Neural cell (in vitro differentiated cells): Measurements from ENCODE around the gene PVALB. TPM values are rescaled to one million over a fixed set of nuclear protein-coding genes. Genes with fewer than 3 reads are reported as not detected.

Experiments used
- H2AFZ ChIP-seq: fragments of 200-600, 300-800 bp; sonication (generic), shearing (Covaris generic); 2 replicates; pipeline ENCODE4 v1.6.0; 2014; ENCODE audit warnings: low read depth, mild to moderate bottlenecking, antibody characterized with exemption, low read length, moderate library complexity
- H3F3A ChIP-seq: fragments of 200-600 bp; shearing (Covaris generic); 2 replicates; pipeline ENCODE4 v1.6.1; 2016; ENCODE audit warnings: mild to moderate bottlenecking, moderate library complexity, mixed read lengths, antibody characterized with exemption, low read length; ENCODE audit not compliant: insufficient read depth, poor library complexity, severe bottlenecking
- H3K27ac ChIP-seq: fragments of 200-600, 300-800 bp; sonication (generic), shearing (Covaris generic); 2 replicates; pipeline ENCODE4 v1.5.1; 2014; ENCODE audit warnings: mild to moderate bottlenecking, low read length, moderate library complexity
- H3K27me3 ChIP-seq: fragments of 300-800, 200-600 bp; sonication (generic), shearing (Covaris generic); 2 replicates; pipeline ENCODE4 v1.6.0; 2014; ENCODE audit warnings: mild to moderate bottlenecking, low read depth, low read length, moderate library complexity; ENCODE audit not compliant: insufficient read depth
- H3K36me3 ChIP-seq: fragments of 300-800, 200-600 bp; sonication (generic), shearing (Covaris generic); 2 replicates; pipeline ENCODE4 v1.5.1; 2014; ENCODE audit warnings: mild to moderate bottlenecking, antibody characterized with exemption, low read length, moderate library complexity; ENCODE audit not compliant: insufficient read depth
- H3K4me2 ChIP-seq: fragments of 300-800, 200-600 bp; sonication (generic), shearing (Covaris generic); 2 replicates; pipeline ENCODE4 v1.6.0; 2014; ENCODE audit warnings: mild to moderate bottlenecking, low read length
- H3K4me3 ChIP-seq: fragments of 300-800, 200-600 bp; sonication (generic), shearing (Covaris generic); 2 replicates; pipeline ENCODE4 v1.5.1; 2014; ENCODE audit warnings: mild to moderate bottlenecking, low read length, moderate library complexity
- H3K79me2 ChIP-seq: fragments of 200-600 bp; shearing (Covaris generic); replicated peaks from 2 replicates; pipeline ENCODE4 v1.6.0; 2014; ENCODE audit warnings: mild to moderate bottlenecking, low read length, moderate library complexity; ENCODE audit not compliant: insufficient read depth
- H3K9ac ChIP-seq: fragments of 300-800, 200-600 bp; sonication (generic), shearing (Covaris generic); 2 replicates; pipeline ENCODE4 v1.6.1; 2016; ENCODE audit warnings: mild to moderate bottlenecking, low read length, mixed read lengths
- H3K9me2 ChIP-seq: fragments of 200-600 bp; shearing (Covaris generic); 2 replicates; pipeline ENCODE4 v1.6.1; 2016; ENCODE audit warnings: mild to moderate bottlenecking, low read length, mixed read lengths; ENCODE audit not compliant: insufficient read depth
- H3K9me3 ChIP-seq: fragments of 200-600, 300-800 bp; sonication (generic), shearing (Covaris generic); 2 replicates; pipeline ENCODE4 v1.6.1; 2016; ENCODE audit warnings: mild to moderate bottlenecking, mixed run types, low read length, moderate library complexity, mixed read lengths
- H4K20me1 ChIP-seq: fragments of 200-600 bp; shearing (Covaris generic); 2 replicates; pipeline ENCODE4 v1.6.1; 2016; ENCODE audit warnings: mild to moderate bottlenecking, mixed run types; ENCODE audit not compliant: insufficient read depth
- EP300 ChIP-seq: fragments of 450-650 bp; conservative IDR thresholded peaks from 2 replicates; pipeline ENCODE4 v1.6.1; 2014; ENCODE audit warnings: antibody characterized with exemption, mild to moderate bottlenecking, moderate library complexity; ENCODE audit not compliant: poor library complexity, severe bottlenecking
- EZH2 ChIP-seq: fragments of 200-600, 300-800 bp; shearing (Covaris generic), sonication (generic); IDR thresholded peaks from 2 replicates; pipeline ENCODE4 v1.6.1; 2014; ENCODE audit warnings: antibody characterized with exemption, low read length, borderline replicate concordance, mild to moderate bottlenecking; ENCODE audit not compliant: insufficient read depth, poor library complexity, severe bottlenecking
- MXI1 ChIP-seq: fragments of 450-650 bp; conservative IDR thresholded peaks from 2 replicates; pipeline ENCODE4 v1.6.1; 2014; ENCODE audit warnings: antibody characterized with exemption, mild to moderate bottlenecking; ENCODE audit not compliant: poor library complexity, severe bottlenecking
- POLR2AphosphoS5 ChIP-seq: IDR thresholded peaks from 2 replicates; pipeline ENCODE4 v1.6.1; 2012
- RAD21 ChIP-seq: fragments of 450-650 bp; conservative IDR thresholded peaks from 2 replicates; pipeline ENCODE4 v1.6.1; 2014; ENCODE audit warnings: antibody characterized with exemption, mild to moderate bottlenecking, moderate library complexity
- SMC3 ChIP-seq: fragments of 450-650 bp; conservative IDR thresholded peaks from 2 replicates; pipeline ENCODE4 v1.6.1; 2014; ENCODE audit warnings: antibody characterized with exemption, mild to moderate bottlenecking, moderate library complexity; ENCODE audit not compliant: poor library complexity
- TAF1 ChIP-seq: IDR thresholded peaks from 2 replicates; pipeline ENCODE4 v1.6.1; 2012; ENCODE audit warnings: low read depth
- polyA plus RNA-seq: library from polyadenylated mRNA; depleted of rRNA; stranded (reverse); fragments of >200 nt; gene quantifications from 2 replicates; pipeline ENCODE4 v1.2.3, GENCODE V29; 2014
- TF ChIP-seq, protein P1 (sequence below): IDR thresholded peaks from 2 replicates; pipeline ENCODE4 v1.6.1; 2012; ENCODE audit warnings: borderline replicate concordance
- TF ChIP-seq, protein P2 (sequence below): fragments of 450-650 bp; IDR thresholded peaks from 2 replicates; pipeline ENCODE4 v1.5.1; 2014; ENCODE audit warnings: antibody characterized with exemption, mild to moderate bottlenecking, moderate library complexity; ENCODE audit not compliant: poor library complexity, severe bottlenecking

Gene PVALB
- polyA plus RNA-seq, 1 donor from 2014 or later: not detected

GRCh38 chr22:36772451-36772850 is 44.4 kb downstream of the PVALB start:
- Histone ChIP-seq H3K79me2 (peaks cover 14% of the 10 kb centered on the region), H3K9me3 (no peaks in the 10 kb centered on the region), H3K27ac (no peak overlapping the region), H3K36me3 (no peaks in the 10 kb centered on the region), H2AFZ (no peak overlapping the region), H3K4me2 (no peak overlapping the region), H3K9ac (no peak overlapping the region), H3K9me2 (no peaks in the 10 kb centered on the region), H3K4me3 (no peak overlapping the region), H3K27me3 (no peaks in the 10 kb centered on the region), H3F3A (no peaks in the 10 kb centered on the region), H4K20me1 (no peaks in the 10 kb centered on the region)
- TF ChIP-seq SMC3 (no peak), MXI1 (no peak), EP300 (no peak), POLR2AphosphoS5 (no peak), TAF1 (no peak), RAD21 (no peak), EZH2 (no peak)
- TF ChIP-seq, protein P1, sequence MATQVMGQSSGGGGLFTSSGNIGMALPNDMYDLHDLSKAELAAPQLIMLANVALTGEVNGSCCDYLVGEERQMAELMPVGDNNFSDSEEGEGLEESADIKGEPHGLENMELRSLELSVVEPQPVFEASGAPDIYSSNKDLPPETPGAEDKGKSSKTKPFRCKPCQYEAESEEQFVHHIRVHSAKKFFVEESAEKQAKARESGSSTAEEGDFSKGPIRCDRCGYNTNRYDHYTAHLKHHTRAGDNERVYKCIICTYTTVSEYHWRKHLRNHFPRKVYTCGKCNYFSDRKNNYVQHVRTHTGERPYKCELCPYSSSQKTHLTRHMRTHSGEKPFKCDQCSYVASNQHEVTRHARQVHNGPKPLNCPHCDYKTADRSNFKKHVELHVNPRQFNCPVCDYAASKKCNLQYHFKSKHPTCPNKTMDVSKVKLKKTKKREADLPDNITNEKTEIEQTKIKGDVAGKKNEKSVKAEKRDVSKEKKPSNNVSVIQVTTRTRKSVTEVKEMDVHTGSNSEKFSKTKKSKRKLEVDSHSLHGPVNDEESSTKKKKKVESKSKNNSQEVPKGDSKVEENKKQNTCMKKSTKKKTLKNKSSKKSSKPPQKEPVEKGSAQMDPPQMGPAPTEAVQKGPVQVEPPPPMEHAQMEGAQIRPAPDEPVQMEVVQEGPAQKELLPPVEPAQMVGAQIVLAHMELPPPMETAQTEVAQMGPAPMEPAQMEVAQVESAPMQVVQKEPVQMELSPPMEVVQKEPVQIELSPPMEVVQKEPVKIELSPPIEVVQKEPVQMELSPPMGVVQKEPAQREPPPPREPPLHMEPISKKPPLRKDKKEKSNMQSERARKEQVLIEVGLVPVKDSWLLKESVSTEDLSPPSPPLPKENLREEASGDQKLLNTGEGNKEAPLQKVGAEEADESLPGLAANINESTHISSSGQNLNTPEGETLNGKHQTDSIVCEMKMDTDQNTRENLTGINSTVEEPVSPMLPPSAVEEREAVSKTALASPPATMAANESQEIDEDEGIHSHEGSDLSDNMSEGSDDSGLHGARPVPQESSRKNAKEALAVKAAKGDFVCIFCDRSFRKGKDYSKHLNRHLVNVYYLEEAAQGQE: no peak
- TF ChIP-seq, protein P2, sequence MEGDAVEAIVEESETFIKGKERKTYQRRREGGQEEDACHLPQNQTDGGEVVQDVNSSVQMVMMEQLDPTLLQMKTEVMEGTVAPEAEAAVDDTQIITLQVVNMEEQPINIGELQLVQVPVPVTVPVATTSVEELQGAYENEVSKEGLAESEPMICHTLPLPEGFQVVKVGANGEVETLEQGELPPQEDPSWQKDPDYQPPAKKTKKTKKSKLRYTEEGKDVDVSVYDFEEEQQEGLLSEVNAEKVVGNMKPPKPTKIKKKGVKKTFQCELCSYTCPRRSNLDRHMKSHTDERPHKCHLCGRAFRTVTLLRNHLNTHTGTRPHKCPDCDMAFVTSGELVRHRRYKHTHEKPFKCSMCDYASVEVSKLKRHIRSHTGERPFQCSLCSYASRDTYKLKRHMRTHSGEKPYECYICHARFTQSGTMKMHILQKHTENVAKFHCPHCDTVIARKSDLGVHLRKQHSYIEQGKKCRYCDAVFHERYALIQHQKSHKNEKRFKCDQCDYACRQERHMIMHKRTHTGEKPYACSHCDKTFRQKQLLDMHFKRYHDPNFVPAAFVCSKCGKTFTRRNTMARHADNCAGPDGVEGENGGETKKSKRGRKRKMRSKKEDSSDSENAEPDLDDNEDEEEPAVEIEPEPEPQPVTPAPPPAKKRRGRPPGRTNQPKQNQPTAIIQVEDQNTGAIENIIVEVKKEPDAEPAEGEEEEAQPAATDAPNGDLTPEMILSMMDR: no peak

DNA sequence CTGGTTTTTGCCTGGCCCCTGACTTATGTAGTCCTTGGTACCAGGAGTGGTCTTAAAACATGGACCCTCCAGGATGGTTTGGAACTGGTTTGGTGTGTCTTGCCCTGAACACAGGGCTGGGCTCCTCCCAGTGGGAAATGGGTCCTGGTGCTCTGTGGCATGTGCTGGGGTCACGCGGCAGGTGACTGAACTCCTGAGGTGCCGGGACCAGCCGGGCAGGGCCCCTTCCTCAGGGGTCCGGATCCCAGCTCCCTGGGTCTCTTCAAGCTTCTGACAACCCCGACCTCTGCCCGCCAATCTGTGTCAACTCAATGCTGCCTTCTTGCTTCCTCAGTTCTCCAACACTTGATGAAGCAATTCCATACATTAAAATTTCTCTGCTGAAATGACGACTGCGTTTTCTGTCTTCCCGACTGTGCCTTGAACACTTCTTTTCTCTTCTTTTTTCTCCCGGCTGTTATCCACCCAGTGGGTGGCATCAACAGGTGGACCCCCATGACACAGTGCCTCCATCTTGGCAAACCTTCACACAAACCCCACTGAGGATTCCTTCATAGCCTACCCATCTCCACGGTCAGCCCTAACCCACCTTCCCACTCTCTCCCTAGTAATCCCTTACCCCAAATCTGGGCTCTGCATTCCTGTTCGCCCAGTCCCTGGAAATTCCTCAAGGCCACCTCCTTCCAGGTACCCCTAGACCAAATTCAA is 45.3 kb downstream of the PVALB start:
- Histone ChIP-seq H3K9me3 (no peaks in the 10 kb centered on the region), H3K9me2 (no peaks in the 10 kb centered on the region), H3K4me3 (no peak overlapping the region), H3K4me2 (no peak overlapping the region), H3F3A (no peaks in the 10 kb centered on the region), H3K27me3 (no peaks in the 10 kb centered on the region), H3K9ac (no peak overlapping the region), H3K36me3 (no peaks in the 10 kb centered on the region), H3K79me2 (peaks cover 14% of the 10 kb centered on the region), H2AFZ (no peak overlapping the region), H4K20me1 (no peaks in the 10 kb centered on the region), H3K27ac (no peak overlapping the region)
- no peak for TF ChIP-seq TAF1
- TF ChIP-seq, protein P1: no peak
- no peak for TF ChIP-seq RAD21
- TF ChIP-seq MXI1: no peak
- no peak for TF ChIP-seq SMC3
- no peak for TF ChIP-seq EZH2
- TF ChIP-seq, protein P2: no peak
- TF ChIP-seq EP300: no peak
- TF ChIP-seq POLR2AphosphoS5: no peak
